Middle frontal gyrus (tissue), 1 donor: ENCODE results near the gene SRC.

Source experiments
- DNase-seq: peaks from one replicate; pipeline ENCODE4 v3.0.0-alpha.2; 2015; ENCODE audit warnings: low spot score; ENCODE audit errors: extremely low spot score

The SRC gene

GRCh38 chr20:37345339-37346235 lies at the start of gene SRC:
Gene SRC, plus strand, starts transcription at chr20:37346140. Its CDS starts 38,014 bp downstream, at chr20:37384154.
- DNase-seq, result no peak

GRCh38 chr20:37296371-37296770 lies 49.6 kb upstream of the SRC start:
- no peak for DNase-seq

GRCh38 chr20:37297066-37297736 lies 48.7 kb upstream of the SRC start:
- no peak for DNase-seq

GRCh38 chr20:37298190-37298939 lies 47.6 kb upstream of the SRC start:
- DNase-seq, result no peak

- DNase-seq, result no peak
Observed at GRCh38 chr20:37299718-37300528, 46.0 kb upstream of the SRC start.

GRCh38 chr20:37301120-37301519 lies 44.8 kb upstream of the SRC start:
- no peak for DNase-seq

- DNase-seq, result no peak
Observed at GRCh38 chr20:37301558-37301957, 44.4 kb upstream of the SRC start.

- no peak for DNase-seq
Observed at GRCh38 chr20:37302981-37303380, 43.0 kb upstream of the SRC start.

- no peak for DNase-seq
Observed at GRCh38 chr20:37303637-37304036, 42.3 kb upstream of the SRC start.

GRCh38 chr20:37305079-37305478 lies 40.9 kb upstream of the SRC start:
- DNase-seq, result no peak

- DNase-seq, result no peak
Observed at GRCh38 chr20:37305839-37306238, 40.1 kb upstream of the SRC start.

GRCh38 chr20:37308086-37309050 lies 37.6 kb upstream of the SRC start:
- no peak for DNase-seq

- no peak for DNase-seq
Observed at GRCh38 chr20:37309290-37309689, 36.6 kb upstream of the SRC start.

GRCh38 chr20:37309936-37310590 lies 35.9 kb upstream of the SRC start:
- no peak for DNase-seq

- no peak for DNase-seq
Observed at GRCh38 chr20:37310951-37311350, 35.0 kb upstream of the SRC start.

- DNase-seq, result no peak
Observed at GRCh38 chr20:37311710-37312355, 34.1 kb upstream of the SRC start.

GRCh38 chr20:37313546-37314091 lies 32.3 kb upstream of the SRC start:
- DNase-seq, result no peak

GRCh38 chr20:37314099-37314498 lies 31.8 kb upstream of the SRC start:
- no peak for DNase-seq

- DNase-seq, result no peak
Observed at GRCh38 chr20:37314617-37315016, 31.3 kb upstream of the SRC start.
